ENCODE results near the gene DOK5. TPM values are rescaled to one million over a fixed set of nuclear protein-coding genes. Genes with fewer than 3 reads are reported as not detected.

The DOK5 gene
- total RNA-seq, 1 donor, result not detected

DNA sequence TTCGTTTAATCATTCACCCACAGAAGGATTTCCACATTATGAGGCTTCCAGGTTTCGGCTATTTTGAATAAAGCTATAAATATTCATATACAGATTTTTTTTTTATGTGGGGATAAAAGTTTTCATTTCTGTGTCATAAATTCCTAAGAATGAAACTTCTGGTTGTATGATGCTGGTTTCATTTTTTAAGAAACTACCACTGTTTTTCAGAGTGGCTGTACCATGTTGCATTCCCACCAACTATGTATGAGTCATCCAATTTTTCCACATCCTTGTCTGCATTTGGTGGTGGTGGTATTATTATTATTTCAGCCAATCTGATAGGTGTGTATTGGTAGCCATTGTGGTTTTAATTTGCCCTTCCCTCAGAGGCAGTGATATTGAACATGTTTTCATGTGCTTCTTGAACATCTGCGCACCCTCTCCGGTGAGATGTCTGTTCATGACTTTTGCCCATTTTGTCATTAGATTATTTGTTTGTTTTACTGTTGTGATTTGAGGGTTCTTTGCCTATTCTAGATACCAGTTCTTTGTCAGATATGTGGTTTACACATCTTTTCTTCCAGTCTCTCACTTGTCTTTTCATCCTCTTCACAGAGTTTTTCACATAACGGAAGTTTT, 75.5 kb downstream of the DOK5 start:
- H3K9me3 ChIP-seq (ENCODE audit: low read depth, low read length), result no peaks in the 10 kb centered on the region
- H3K4me1 ChIP-seq (ENCODE audit: insufficient read depth, low read length), result no peaks in the 10 kb centered on the region
- H3K4me3 ChIP-seq (ENCODE audit: low read length), result no peak overlapping the region
- H3K27me3 ChIP-seq (ENCODE audit: insufficient read depth, low read length), result no peaks in the 10 kb centered on the region

- Histone ChIP-seq H3K9me3 (ENCODE audit: low read depth, low read length) (no peaks in the 10 kb centered on the region), H3K27me3 (ENCODE audit: insufficient read depth, low read length) (no peaks in the 10 kb centered on the region), H3K4me3 (ENCODE audit: low read length) (no peak overlapping the region), H3K4me1 (ENCODE audit: insufficient read depth, low read length) (no peaks in the 10 kb centered on the region)
Measured at GRCh38 chr20:54554006-54554405, 78.6 kb downstream of the DOK5 start.

DNA sequence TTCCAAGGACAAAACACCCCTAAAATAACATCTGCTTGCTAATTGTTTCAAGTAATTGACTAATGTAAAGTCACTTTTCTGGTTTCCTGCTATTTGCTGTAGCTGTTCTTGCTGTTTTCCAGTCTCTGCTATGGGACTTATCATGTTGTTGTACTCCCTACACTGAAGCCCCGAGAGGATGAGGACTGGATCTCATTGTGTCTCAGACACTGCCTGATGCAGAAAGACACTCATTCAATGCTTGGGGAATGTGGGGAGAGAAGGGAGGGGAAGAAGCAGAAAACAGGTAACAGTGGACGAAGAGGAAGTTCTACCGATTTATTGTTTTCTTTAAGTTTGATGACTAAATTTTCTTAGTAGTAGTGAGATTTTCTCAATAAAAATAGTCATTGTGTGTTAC, 79.8 kb downstream of the DOK5 start:
- H3K4me3 ChIP-seq (ENCODE audit: low read length), result no peak overlapping the region
- H3K27me3 ChIP-seq (ENCODE audit: insufficient read depth, low read length), result no peaks in the 10 kb centered on the region
- no peaks in the 10 kb centered on the region for H3K9me3 ChIP-seq (ENCODE audit: low read depth, low read length)
- H3K4me1 ChIP-seq (ENCODE audit: insufficient read depth, low read length), result no peaks in the 10 kb centered on the region

DNA sequence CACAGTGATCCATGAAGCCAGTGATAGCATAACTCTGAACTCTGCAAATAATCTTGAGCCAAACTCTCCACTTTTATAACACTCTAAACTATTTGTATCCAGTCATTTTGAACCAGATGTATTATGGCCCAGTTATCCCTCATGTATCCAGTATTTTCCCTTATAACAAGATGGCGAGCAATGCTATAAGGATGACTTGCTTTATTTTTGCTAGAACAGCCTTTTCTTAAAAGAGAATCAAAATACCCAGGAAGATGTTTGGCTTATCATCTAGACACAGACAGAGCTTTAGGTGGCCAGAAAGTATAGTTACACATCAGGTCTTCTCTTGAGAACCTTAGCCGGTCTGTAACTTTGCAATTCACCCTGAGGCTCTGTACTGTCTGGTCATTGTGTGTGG, 81.0 kb downstream of the DOK5 start:
- no peaks in the 10 kb centered on the region for H3K4me1 ChIP-seq (ENCODE audit: insufficient read depth, low read length)
- H3K4me3 ChIP-seq (ENCODE audit: low read length), result no peak overlapping the region
- H3K9me3 ChIP-seq (ENCODE audit: low read depth, low read length), result no peaks in the 10 kb centered on the region
- no peaks in the 10 kb centered on the region for H3K27me3 ChIP-seq (ENCODE audit: insufficient read depth, low read length)

GRCh38 chr20:54557806-54558590, 82.6 kb downstream of the DOK5 start:
- no peaks in the 10 kb centered on the region for H3K4me1 ChIP-seq (ENCODE audit: insufficient read depth, low read length)
- H3K4me3 ChIP-seq (ENCODE audit: low read length), result no peak overlapping the region
- H3K27me3 ChIP-seq (ENCODE audit: insufficient read depth, low read length), result no peaks in the 10 kb centered on the region
- no peaks in the 10 kb centered on the region for H3K9me3 ChIP-seq (ENCODE audit: low read depth, low read length)

DNA sequence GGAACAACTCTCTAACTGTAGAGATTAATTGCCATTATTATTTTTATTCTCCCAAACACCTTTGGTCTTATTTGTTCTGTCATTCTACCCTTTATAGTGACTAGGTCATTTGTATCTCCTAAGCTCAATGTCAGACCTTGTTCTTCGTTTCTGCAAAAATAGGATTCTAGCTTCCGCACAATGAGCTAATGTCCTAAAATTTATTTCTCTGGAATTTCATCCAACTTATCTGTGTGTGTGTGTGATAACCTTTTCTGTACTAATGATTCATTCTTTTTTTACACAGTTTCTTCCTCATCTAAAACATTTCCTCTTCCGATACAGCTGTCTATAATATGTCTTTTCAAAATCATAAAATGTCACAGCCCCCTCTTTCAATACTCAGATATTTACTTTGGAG, 84.5 kb downstream of the DOK5 start:
- H3K9me3 ChIP-seq (ENCODE audit: low read depth, low read length), result no peaks in the 10 kb centered on the region
- H3K27me3 ChIP-seq (ENCODE audit: insufficient read depth, low read length), result no peaks in the 10 kb centered on the region
- H3K4me1 ChIP-seq (ENCODE audit: insufficient read depth, low read length), result no peaks in the 10 kb centered on the region
- H3K4me3 ChIP-seq (ENCODE audit: low read length), result no peak overlapping the region

GRCh38 chr20:54560357-54560756, 85.0 kb downstream of the DOK5 start:
- Histone ChIP-seq H3K4me3 (ENCODE audit: low read length) (no peak overlapping the region), H3K27me3 (ENCODE audit: insufficient read depth, low read length) (no peaks in the 10 kb centered on the region), H3K9me3 (ENCODE audit: low read depth, low read length) (no peaks in the 10 kb centered on the region), H3K4me1 (ENCODE audit: insufficient read depth, low read length) (no peaks in the 10 kb centered on the region)

GRCh38 chr20:54565255-54565654, 89.9 kb downstream of the DOK5 start:
- Histone ChIP-seq H3K27me3 (ENCODE audit: insufficient read depth, low read length) (no peaks in the 10 kb centered on the region), H3K4me3 (ENCODE audit: low read length) (no peak overlapping the region), H3K9me3 (ENCODE audit: low read depth, low read length) (no peaks in the 10 kb centered on the region), H3K4me1 (ENCODE audit: insufficient read depth, low read length) (no peaks in the 10 kb centered on the region)

DNA sequence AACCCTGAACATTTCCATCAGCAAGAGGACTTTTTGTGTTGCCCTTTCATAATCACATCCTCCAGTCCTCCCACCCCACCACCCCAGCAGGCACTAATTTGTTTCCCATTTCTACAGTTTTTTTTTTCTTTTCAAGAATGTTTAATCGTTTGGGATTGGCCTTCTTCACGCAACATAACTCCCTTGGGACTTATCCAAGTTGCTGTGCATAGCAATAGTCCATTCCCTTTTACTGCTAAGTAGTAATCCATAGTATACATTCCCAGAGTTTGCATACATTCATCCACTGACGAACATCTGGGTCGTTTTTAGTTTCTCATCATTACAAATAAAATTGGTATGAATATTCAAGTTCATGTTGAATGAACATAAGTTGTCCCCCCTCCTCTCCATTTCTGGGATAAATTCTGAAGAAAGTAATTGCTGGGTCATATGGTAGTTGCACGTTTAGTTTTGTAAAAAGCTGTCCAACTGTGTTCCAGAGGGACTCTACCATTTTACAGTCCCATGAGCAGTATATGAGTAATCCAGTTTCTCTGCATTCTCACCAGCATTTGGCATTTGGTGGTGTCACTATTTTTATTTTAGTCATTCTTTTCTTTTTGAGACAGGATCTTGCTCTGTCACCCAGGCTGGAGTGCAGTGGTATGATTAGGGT, 90.8 kb downstream of the DOK5 start:
- no peaks in the 10 kb centered on the region for H3K4me1 ChIP-seq (ENCODE audit: insufficient read depth, low read length)
- no peak overlapping the region for H3K4me3 ChIP-seq (ENCODE audit: low read length)
- no peaks in the 10 kb centered on the region for H3K27me3 ChIP-seq (ENCODE audit: insufficient read depth, low read length)
- H3K9me3 ChIP-seq (ENCODE audit: low read depth, low read length), result no peaks in the 10 kb centered on the region

GRCh38 chr20:54570561-54570960, 95.2 kb downstream of the DOK5 start:
- Histone ChIP-seq H3K4me3 (ENCODE audit: low read length) (no peak overlapping the region), H3K9me3 (ENCODE audit: low read depth, low read length) (no peaks in the 10 kb centered on the region), H3K4me1 (ENCODE audit: insufficient read depth, low read length) (no peaks in the 10 kb centered on the region), H3K27me3 (ENCODE audit: insufficient read depth, low read length) (no peaks in the 10 kb centered on the region)

DNA sequence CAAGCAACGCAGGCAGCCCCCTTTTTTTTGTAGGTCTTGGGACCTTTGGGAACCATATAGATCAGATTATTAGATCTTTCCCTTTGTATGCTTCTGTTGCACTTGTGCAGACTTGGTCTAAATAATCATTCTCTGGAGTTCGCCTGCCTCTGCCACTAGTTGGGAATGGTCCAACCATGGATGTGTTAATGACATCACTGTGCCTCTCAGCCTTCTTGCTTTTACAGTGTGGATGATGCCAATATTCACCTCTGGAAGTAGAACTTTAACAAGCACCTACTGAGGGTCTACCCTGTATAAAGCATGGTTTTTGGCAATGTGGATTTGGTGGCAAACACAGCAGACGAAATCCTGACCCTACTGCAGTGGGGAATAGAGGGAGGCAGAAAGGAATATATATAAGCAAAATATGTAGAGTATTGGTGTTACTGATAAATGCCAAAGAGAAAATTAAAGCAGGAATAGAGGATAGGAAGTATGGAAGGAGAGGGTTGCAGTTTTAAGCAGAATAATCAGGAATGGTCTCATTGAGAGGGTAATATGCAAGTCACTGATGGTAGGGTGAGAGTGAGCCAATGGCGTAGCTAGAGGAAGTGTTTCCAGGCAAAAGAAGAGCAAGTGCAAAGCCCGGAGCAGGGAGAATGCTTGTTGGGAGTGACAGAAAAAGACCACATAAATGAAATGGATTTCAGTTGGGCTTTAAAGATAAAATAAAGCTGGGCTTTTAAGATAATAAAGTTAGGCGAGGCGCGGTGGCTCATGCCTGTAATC, 97.5 kb downstream of the DOK5 start:
- H3K4me3 ChIP-seq (ENCODE audit: low read length), result no peak overlapping the region
- no peaks in the 10 kb centered on the region for H3K4me1 ChIP-seq (ENCODE audit: insufficient read depth, low read length)
- no peaks in the 10 kb centered on the region for H3K27me3 ChIP-seq (ENCODE audit: insufficient read depth, low read length)
- no peaks in the 10 kb centered on the region for H3K9me3 ChIP-seq (ENCODE audit: low read depth, low read length)

DNA sequence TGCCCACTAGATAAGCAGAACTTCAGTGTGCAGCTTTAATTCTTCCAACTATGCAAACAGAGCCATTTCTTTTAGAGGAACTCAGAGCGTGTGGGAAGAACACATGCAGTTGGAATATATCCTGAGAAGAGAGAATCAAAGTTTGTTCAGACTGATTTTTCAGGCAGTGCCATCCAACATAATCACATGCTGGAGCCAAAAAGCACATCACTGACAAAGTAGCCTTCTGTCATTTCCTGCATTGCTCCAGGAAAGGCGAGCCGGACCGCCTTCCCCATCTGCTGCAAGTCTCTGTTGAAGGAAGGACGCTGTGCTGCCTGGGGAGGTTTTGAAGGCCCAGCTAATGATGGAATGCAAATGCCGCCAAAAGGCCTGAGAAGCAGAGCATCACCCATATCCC, 98.4 kb downstream of the DOK5 start:
- no peaks in the 10 kb centered on the region for H3K9me3 ChIP-seq (ENCODE audit: low read depth, low read length)
- no peaks in the 10 kb centered on the region for H3K27me3 ChIP-seq (ENCODE audit: insufficient read depth, low read length)
- no peaks in the 10 kb centered on the region for H3K4me1 ChIP-seq (ENCODE audit: insufficient read depth, low read length)
- H3K4me3 ChIP-seq (ENCODE audit: low read length), result no peak overlapping the region

GRCh38 chr20:54576518-54576917, 101.1 kb downstream of the DOK5 start:
- Histone ChIP-seq H3K4me1 (ENCODE audit: insufficient read depth, low read length) (no peaks in the 10 kb centered on the region), H3K27me3 (ENCODE audit: insufficient read depth, low read length) (no peaks in the 10 kb centered on the region), H3K9me3 (ENCODE audit: low read depth, low read length) (no peaks in the 10 kb centered on the region), H3K4me3 (ENCODE audit: low read length) (no peak overlapping the region)

GRCh38 chr20:54577637-54578036, 102.2 kb downstream of the DOK5 start:
- no peak overlapping the region for H3K4me3 ChIP-seq (ENCODE audit: low read length)
- no peaks in the 10 kb centered on the region for H3K9me3 ChIP-seq (ENCODE audit: low read depth, low read length)
- H3K27me3 ChIP-seq (ENCODE audit: insufficient read depth, low read length), result no peaks in the 10 kb centered on the region
- no peaks in the 10 kb centered on the region for H3K4me1 ChIP-seq (ENCODE audit: insufficient read depth, low read length)

GRCh38 chr20:54585217-54585616, 109.8 kb downstream of the DOK5 start:
- Histone ChIP-seq H3K4me1 (ENCODE audit: insufficient read depth, low read length) (no peaks in the 10 kb centered on the region), H3K4me3 (ENCODE audit: low read length) (no peak overlapping the region), H3K9me3 (ENCODE audit: low read depth, low read length) (no peaks in the 10 kb centered on the region), H3K27me3 (ENCODE audit: insufficient read depth, low read length) (no peaks in the 10 kb centered on the region)

Data from mononuclear cell (primary cell).